Hepatocyte (in vitro differentiated cells): ENCODE data around the gene ACP5.

ENCODE experiments used
- CTCF ChIP-seq: fragments of 200-600 bp; sonication (generic); IDR thresholded peaks from 2 replicates; pipeline ENCODE4 v1.5.1; 2016; ENCODE audit warnings: antibody characterized with exemption, mild to moderate bottlenecking; ENCODE audit not compliant: poor library complexity
- EZH2 ChIP-seq: fragments of 200-600 bp; sonication (generic); IDR thresholded peaks from 2 replicates; pipeline ENCODE4 v1.6.1; 2016; ENCODE audit warnings: antibody characterized with exemption, mild to moderate bottlenecking, borderline replicate concordance
- EZH2phosphoT487 ChIP-seq: fragments of 200-600 bp; sonication (generic); IDR thresholded peaks from one replicate; pipeline ENCODE4 v1.6.1; 2018; ENCODE audit warnings: antibody characterized with exemption, mild to moderate bottlenecking, low read depth, moderate library complexity; ENCODE audit not compliant: unreplicated experiment, severe bottlenecking

- TF ChIP-seq CTCF (no peak), EZH2phosphoT487 (no peak), EZH2 (no peak)
These were observed 48.8 kb upstream of the ACP5 start for GRCh38 chr19:11626252-11626651.
